GM21381 (cell line): ENCODE results near the gene DPYSL3.

Experiments
- ATAC-seq: cut with Tn5 transposase; IDR thresholded peaks from one replicate; pipeline ENCODE4 v1.9.1; 2021; ENCODE audit warnings: mild to moderate bottlenecking, moderate library complexity; ENCODE audit not compliant: unreplicated experiment

The DPYSL3 gene

DNA sequence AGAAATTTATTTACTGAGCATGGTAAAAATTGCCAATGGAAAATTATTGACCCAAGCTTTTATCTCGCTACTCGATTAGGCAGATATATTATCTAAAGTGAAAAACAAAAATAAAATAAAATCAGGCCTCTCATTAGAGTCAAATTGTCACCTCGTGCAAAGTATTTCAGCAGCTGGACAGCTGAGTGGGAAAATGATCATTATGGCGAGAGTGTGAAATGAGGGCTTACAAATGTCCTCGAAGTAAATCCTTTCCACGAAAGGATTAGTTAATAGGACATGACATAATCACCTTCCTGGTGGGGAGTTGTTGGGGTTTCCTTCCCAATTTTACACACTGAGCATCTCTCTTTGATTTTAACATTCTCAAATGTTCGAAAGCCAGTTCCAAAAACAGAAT, 5.4 kb upstream of the DPYSL3 start:
- no peak for ATAC-seq

DNA sequence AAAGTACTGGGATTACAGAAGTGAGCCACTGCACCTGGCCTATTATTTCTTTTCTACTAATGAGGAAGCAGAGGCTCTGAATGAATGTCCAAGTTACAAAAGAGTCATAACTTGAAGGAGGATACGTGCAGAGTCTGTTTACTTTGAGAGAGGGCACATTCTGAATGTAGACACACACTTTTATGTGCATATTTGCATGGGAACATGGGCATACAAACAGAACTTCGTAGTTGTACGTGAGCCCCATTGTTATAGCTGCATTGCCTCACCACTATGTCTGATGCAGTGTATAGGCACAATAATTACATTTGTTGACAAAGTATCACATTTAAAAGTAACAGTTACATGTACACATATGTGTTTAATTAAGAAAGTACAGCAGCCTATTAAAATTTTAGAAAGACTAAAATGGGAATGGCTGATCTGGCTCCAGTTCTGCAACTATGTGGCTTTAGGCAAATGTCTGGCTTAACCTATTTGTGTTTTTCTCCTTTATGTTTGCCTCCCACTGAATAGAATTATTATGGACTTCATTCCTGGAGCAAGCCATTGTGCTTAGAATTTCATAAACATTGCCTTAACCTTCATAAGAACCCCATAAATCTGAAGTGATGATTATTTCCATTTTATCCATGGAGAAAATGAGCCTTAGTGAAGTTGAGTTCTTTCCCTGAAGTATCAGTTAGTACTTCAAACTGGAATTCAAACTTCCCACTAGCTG, 3.0 kb upstream of the DPYSL3 start:
- no peak for ATAC-seq

DNA sequence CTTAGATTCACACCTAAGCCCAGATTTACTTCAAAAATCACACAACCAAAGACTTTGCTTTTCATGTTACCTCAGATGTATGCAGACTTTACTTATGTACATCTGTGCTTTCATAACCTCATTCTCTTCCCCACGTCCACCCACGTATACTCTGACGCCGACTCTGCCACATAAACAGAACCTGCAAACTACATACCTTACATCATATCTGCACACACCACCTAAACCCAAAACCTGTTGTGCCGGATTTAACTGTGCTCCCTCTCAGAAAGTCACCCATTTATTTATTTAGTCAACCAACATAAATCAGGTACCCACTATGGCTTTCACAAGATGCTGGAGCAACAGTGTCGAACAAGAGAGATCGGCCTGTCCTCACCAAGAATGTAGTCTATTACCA, 1.0 kb upstream of the DPYSL3 start:
- ATAC-seq = no peak

DNA sequence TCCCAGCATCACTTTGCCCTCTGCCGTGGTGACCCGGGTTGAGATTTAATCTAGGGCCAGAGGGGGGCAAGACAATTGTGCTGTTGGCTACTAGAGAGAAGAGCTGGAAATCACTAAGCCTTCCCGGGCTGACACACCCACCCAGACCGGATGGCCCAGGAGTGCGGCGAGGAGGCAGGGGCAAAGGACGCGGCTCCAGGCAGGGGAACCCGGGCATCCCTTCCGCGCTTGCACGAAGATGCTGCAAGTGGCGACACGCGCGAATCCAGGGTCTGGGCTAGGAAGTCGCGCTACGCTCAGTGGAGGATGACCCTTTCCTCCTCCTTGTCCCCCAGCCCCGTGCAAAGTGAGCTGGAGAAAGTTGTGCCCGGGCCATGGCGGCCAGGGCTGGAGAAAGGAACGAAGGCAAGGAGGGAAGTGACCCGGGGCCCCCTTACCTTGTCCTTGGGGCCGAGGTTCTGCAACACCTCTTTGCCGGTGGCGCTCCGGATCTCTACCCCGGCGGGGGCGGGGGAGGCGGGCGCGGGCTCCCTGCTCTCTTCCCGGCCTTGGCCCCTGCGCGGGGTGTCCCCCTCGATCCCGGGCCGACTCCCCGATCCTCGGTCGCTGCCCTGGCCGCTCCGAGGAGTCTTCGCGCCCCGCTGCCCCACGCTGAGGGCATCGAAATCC, 693 bp downstream of the DPYSL3 start:
- ATAC-seq = no peak

DNA sequence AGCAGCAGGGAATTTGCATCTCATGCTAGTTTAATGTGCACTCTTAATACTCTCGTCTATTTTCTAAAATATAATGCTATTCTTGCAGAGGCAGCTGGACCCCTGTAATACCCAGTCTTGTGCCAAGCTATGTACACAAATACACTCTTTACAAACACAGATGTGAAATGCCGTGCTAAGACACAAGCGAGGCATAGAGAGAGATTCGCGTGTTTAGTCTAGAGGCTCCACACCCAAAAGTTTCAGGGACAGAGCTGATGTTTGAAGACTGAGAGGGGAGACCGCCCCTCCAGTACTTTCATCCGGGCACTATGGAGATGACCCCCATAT, 1.2 kb downstream of the DPYSL3 start:
- ATAC-seq = no peak

DNA sequence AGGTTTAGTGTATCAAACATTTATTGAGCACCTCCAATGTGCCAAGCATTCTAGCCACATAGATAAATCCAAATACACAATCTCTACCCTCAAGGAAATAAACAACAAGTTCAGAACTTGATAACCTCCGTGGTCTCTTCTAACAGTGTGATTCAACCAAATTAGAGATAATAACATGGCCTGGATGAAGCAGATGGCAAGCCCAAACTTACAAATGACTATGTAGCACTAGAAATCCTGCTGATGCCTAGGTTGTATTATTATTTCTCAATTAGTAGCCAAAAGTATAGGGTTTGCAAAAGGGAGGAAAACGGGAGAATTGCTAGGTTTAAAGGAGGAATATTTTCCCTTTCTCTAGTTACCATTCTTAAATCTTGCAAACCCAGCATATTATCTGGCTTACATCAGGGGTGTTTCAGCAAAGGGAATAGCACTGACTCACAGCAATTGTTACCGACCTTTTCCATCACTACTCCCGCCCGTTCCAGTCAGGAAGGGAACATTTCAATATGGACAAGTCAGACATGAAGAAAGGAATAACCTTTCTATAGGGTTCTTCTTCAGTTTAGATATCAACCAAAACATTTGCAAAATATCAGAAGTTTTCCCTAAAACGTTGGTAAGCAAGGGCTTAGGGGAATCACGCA, 2.3 kb downstream of the DPYSL3 start:
- ATAC-seq = no peak

DNA sequence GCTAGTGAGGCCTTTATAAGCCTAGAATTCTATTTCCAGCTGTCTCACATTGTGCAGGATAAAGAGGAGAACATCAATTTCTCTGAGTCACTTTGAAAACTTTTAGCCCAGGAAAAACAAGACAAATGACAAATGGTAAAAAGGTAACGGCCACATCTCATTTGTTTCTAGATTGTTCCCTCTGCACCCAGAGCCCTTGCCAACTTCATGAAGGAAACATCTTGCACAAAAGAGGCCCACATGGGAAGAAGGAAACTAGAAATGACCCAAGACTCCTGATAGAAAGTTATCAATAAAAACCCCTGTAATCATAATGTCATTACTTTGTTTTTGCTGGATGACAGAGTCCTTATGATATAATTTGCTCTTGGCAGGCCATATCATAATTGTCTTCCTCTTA, 5.3 kb downstream of the DPYSL3 start:
- ATAC-seq = no peak

DNA sequence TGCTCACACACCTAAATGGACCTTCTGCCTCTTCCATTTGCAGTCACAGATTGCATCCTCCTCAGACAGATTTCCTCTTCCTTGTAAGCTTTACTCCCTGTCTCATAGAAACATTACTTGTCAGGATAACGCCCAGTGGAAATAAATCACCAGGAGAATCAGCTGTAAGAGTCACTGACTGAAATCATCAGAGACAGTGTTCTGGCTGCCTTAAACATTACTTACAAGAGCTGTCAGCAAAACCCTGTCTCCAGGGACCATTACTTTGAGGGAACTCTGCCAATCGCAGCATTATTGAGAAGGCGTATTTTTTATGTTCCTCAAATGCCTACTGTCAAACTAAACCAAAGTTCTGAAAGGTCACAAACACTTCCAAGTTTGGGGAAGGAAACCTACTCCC, 5.9 kb downstream of the DPYSL3 start:
- no peak for ATAC-seq

DNA sequence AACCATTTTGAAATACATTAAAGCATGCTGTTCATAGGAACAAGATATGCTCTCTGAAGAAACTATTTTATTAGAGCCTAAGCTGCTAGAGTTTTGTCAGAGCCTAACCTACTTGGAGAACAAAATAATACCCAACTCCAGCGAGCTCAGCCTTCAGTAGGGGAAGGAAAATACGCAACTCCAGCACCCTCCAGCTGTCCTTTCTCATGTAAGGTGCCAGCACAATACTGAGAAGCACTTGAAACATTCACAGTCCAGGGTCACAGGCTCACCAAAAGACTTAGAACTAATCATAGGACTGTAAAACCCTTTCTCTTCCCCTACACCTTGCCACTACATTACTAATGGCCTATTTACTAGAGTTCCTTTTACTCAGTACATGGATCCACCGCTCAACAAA, 18.9 kb downstream of the DPYSL3 start:
- no peak for ATAC-seq

DNA sequence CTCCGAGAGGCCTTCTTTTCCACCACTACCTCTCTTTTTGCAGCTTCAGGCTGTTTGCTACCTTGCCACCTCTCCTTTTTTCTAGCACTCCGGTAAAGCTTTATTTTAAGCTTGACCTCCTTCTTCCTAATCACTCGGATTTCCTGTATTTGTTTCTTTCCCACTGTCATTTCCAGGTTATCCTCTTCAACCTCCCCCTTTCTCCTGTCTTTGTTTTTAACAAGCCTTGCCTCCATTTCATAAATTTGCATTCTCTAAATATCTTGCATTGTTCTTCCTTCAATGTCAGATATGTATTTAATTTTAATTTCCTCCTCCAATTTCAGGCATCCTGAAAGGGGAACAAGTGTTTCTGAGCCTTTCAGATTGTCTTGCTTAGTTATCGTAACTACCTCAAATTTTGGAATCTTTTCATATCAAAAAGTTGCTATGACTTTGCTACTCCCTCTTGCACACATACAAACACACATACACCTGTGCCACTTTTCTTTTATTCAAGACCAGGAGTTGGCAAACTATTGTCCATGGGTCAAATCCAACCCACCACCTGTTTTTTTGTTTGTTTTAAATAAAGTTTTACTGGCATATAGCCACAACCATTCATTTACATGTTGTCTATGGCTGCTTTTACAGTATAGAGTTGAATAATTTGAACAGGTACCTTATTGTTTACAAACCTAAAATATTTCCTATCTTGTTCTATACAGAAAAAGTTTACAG, 22.7 kb downstream of the DPYSL3 start:
- no peak for ATAC-seq

DNA sequence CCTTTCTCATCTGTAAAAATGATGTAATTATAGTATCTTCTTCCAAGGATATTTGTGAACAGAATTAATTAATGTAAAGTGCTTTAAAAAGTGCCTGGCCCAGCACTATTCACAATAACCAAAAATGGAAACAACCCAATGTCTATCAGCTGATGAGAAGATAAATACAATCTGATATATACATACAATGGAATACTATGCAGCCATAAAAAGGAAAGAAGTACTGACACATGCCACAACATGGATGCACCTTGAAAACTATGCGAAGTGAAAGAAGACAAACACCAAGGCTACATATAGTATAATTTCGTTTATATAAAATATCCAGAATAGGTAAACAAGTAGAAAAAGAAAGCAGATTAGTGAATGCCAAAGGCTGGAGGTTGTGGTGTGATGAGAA, 24.1 kb downstream of the DPYSL3 start:
- ATAC-seq = no peak

DNA sequence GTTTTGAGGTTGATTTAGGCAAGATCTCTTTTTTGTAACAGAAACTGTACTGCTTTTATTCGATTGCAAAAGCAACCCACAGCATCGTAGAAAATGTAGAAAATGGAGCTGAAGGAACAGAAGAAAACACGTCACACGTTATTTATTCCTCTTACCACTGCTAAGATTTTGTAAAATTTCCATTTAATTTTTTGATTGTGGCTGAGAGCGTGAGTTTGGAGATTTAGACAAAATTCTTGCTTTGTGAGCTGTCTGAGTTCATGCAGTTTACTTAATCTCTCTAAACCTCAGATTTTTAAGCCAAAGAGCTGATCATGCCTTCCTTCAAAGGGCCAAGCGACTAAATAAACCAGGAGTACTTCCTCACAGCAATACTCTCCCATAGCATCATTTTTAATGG, 24.8 kb downstream of the DPYSL3 start:
- ATAC-seq = no peak

DNA sequence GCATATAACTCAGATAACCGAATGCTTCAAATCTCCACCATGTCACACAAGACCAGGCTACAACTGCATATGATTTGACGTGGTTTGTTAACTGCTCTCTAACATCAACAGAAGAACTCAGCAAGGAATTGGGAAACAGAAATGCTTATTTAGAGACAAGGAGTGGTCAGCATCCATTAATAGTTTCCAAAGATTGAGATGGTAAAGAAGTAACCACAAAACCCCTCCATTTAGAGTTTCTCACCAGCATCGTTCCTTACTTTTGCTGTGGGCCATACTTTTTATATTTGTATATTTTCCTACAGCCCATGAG, 25.2 kb downstream of the DPYSL3 start:
- ATAC-seq = no peak

DNA sequence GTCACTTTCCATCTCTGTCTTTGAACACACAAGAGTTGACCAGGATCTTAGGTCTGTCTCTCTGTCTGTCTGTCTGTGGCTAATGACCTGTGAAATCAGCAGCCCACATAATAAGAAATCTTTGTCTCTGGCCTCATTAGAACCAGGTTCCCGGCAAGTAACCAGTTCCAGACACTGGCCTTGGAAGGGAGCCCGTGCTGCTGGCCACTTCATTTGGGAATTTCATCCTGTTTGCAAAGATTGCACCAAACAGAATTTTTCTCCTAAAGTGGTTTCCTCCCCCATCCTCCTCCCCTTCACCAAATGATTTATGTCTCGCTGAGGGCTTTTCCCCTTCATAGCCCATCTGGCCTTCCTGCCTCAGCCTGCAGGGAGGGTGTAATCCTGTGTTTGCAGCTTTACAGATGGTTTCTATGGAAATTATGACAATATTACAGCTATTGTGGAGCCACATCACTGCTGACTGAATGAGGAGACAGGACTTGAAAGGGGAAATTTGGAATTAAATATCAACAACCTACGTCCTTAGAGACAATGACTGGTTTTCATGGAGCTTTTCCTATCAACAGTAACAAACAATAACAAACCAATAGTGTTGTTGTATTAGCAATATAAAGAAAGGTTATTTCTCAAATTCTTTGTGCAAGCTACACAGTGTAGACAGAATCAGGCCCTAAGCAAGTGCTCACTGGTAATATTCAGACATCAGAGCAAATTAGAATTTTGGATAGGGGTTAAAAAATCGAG, 25.7 kb downstream of the DPYSL3 start:
- no peak for ATAC-seq

DNA sequence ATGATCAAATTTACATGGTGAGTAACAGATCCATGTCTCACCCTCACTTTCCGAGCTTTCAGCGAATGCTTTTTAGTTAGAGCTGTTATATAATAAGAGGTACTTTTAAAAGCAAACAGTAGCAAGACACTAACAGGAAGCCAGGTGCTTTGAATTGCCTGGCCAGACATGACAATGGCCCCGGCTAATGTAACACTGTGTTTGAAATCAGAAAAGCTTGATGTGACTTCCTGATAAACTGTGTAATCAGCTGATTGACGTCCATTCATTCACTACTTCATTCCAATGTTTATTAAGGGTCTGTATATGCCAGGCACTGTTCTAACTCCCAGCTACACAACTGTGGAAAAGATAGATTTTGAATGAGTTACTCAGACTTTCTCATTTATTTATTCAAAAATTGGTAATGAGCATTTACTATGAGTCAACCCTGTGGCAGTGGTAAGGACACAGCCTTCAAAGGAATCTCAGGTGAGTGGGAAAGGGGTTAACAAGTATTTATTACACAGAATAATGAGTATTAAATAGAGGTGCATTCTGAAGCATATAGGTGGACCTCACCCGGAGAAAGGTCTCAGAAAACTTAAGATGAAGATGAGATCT, 26.6 kb downstream of the DPYSL3 start:
- ATAC-seq = no peak

DNA sequence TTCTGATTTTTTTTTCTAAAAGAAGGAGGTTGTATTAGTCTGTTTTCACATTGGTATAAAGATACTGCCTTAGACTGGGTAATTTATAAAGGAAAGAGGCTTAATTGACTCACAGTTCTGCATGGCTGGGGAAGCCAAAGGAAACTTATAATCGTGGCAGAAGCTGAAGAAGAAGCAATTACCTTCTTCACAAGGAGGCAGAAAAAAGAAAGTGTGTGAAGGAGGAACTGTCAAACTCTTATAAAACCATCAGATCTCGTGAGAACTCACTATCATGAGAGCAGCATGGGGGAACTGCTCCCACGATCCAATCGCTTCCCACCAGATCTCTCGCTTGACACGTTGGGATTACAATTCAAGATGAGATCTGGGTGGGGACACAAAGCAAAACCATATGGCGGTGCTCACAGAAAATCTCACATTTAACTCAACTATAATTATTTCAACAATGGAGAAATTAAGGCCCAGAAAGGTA, 27.1 kb downstream of the DPYSL3 start:
- no peak for ATAC-seq

DNA sequence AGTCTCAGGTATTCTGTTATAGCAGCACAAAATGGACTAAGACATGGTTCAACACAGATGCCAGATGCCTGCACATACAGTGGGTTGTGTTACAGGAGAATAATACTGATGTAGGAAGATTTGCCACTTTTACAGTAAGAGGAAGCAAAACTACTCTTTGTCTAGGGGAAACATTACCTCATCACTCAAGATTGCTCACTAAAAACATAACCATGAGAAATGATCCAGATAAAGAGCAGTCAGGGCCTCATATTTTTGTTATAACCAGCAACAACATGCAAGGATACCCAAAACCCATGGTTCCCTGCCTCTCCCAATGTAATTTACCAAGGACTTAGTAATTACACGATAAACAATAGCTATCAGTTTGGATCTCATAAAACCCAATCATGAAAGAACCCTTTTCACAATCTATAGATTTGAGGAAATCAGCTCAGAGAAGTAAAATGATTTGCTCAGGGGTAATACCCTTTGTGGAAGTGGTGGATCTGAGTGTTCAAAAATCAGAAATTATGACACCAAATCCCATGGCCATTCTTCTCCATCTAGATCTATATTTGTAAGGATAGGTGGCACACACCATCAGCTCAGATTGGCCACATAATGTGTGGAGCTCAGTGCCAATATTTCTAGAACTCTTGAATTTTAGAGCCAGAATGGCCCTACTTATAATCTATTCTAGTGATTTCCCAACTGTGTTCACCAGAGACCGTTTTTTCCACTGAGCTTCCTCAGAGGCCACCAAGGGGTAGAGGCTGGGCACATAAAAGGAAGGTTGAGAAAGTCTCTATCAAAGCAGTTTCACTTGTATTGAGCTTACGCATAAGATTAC, 27.8 kb downstream of the DPYSL3 start:
- peak; percentile 61 for ATAC-seq

DNA sequence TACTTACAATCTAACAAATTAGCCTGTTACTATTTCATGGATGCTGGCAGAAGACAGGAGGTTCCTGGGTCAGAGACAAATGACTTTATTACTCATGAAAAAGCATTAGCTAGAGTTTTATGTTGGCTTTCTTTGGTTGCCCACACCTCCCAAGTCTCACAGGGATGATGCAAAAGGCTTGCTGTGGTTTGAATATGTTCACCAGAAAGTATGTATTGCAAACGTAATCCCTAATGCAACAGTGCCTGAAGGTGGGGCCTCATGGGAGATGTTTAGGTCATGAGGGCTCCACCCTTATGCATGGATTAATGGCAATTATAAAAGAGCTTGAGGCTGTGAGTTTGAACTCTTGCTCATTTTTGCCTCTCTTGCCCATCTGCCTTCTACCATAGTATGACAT, 28.5 kb downstream of the DPYSL3 start:
- ATAC-seq = no peak

DNA sequence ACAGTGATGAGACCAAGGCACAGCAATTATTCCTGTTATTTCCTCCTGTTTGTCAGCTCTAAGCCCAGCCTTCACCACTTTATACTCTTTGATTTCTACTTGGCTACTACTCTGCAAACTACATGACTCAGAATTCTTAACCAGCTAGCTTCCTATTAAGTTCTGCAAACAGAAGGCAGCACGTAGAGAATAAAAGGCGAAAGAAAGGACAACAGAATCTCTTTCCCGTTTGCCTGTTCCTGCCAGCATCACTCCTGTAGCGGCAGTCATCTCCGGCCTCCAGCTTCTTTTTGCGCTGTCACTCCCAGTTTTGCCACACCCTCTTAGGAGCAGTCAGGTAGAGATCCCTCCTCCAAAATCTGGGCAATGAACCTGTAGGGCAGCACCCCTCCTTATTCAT, 29.9 kb downstream of the DPYSL3 start:
- ATAC-seq = no peak

DNA sequence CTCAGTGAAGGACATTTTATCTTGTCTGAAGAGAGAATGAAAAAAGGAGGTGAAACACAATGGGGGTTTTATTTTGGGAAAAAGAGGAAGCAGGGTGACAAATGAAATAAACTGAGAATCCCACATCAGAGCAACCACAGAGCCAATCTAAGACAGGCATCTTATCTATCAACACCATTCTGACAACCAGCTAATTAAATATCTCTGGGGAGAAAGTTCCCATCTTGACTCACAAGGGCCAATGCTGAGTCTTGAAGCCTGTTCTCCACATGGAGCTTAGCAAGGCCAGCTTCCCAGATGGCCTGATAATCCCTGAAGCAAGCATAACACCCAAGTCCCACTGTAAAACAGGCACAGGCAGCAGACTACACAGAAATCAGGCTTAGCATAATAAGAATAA, 30.4 kb downstream of the DPYSL3 start:
- no peak for ATAC-seq
